Sigmoid colon (tissue), 7 donors: Measurements from ENCODE around the gene COL23A1. TPM values are rescaled to one million over a fixed set of nuclear protein-coding genes. Genes with fewer than 3 reads are reported as not detected.

Experiments
- DNase-seq: peaks from one replicate; pipeline ENCODE4 v3.0.0-alpha.2; 2019
- H3K27ac ChIP-seq, 4 donors: fragments of 200-600 bp; sonication (generic); one replicate each; pipeline ENCODE4 v1.5.1; 2016 to 2019; ENCODE audit warnings: mild to moderate bottlenecking in 1 of 4
- H3K27me3 ChIP-seq, 3 donors: fragments of 200-600 bp; sonication (generic); one replicate each; pipeline ENCODE4 v1.5.1; 2019; ENCODE audit warnings: mild to moderate bottlenecking in 1 of 3
- H3K36me3 ChIP-seq, 4 donors: fragments of 200-600 bp; sonication (generic); one replicate each; pipeline ENCODE4 v1.5.1; 2016 to 2019
- H3K4me1 ChIP-seq, 4 donors: fragments of 200-600 bp; sonication (generic); one replicate each; pipeline ENCODE4 v1.5.1; 2017 to 2019
- H3K4me3 ChIP-seq, 4 donors: fragments of 200-600 bp; sonication (generic); one replicate each; pipeline ENCODE4 v1.5.1; 2017 to 2019; ENCODE audit warnings: mild to moderate bottlenecking in 2 of 4, moderate library complexity in 1 of 4
- H3K9me3 ChIP-seq, 4 donors: fragments of 200-600 bp in 3 of 4; sonication (generic) in 3 of 4; one replicate each; pipeline versions ENCODE4 v1.5.1 to v1.6.1; 2013 to 2019
- CTCF ChIP-seq, 4 experiments: fragments of 450-650 bp in 3 of 4; fragments of 200-600 bp in 1 of 4; IDR thresholded peaks; one replicate each; pipeline ENCODE4 v1.5.1; 2016 to 2019; ENCODE audit warnings: antibody characterized with exemption in 4 of 4, mild to moderate bottlenecking in 3 of 4, moderate library complexity in 2 of 4
- EP300 ChIP-seq, 4 donors: sonication (generic); formaldehyde crosslinking; IDR thresholded peaks; one replicate each; pipeline ENCODE4 v1.6.1; 2017; ENCODE audit warnings: antibody characterized with exemption in 4 of 4
- POLR2A ChIP-seq, 2 donors: fragments of 450-650 bp; IDR thresholded peaks; one replicate each; pipeline ENCODE4 v1.6.1; 2016; ENCODE audit warnings: antibody characterized with exemption in 2 of 2, mild to moderate bottlenecking in 2 of 2, moderate library complexity in 2 of 2
- POLR2AphosphoS5 ChIP-seq, 4 donors: sonication (generic); formaldehyde crosslinking; IDR thresholded peaks; one replicate each; pipeline ENCODE4 v1.6.1; 2017; ENCODE audit warnings: antibody characterized with exemption in 4 of 4
- WGBS, 2 donors: extraction: QIAGEN DNeasy Blood & Tissue Kit; methylation state at CpG; one replicate each; pipeline ENCODE4 v1.1.7; 2013; 5-methylcytosine and 5-hydroxymethylcytosine counted together
- intact Hi-C: fragments of 100-400 bp; cut with DNase I; formaldehyde crosslinking; loops from one replicate; pipeline ENCODE4 v1.15.1; 2023
- polyA plus RNA-seq, 3 donors: library from polyadenylated mRNA; stranded (reverse); fragments of 200-250 nt; gene quantifications; one replicate each; pipeline ENCODE4 v1.2.3, GENCODE V29; 2013
- total RNA-seq, 4 donors: library from RNA; depleted of rRNA; stranded (reverse); fragments of >200 nt; gene quantifications; one replicate each; pipeline ENCODE4 v1.1.0, GENCODE V29; 2016
- donor health status: healthy with polysubstance abuse.
- donor health status: Bipolar disorder and iron deficiency.
- donor health status: healthy.

The COL23A1 gene
- total and polyA plus RNA-seq, 7 donors = 0.28 to 1.2 (median 0.57) TPM; not detected in 1

GRCh38 chr5:178415353-178415752 lies 174.8 kb downstream of the COL23A1 start:
- 78 to 81% methylated on average over 17 of the region's 17 CpGs for WGBS, 2 donors

GRCh38 chr5:178413988-178414387 lies 176.2 kb downstream of the COL23A1 start:
- no peak overlapping the region for H3K27ac ChIP-seq
- H3K27me3 ChIP-seq = no peaks in the 10 kb centered on the region
- intact Hi-C loops = no loop called here
- DNase-seq = peak; percentile 18
- no peaks in the 10 kb centered on the region for H3K9me3 ChIP-seq
- WGBS, 2 donors = 50 to 69% methylated on average over 4 of the region's 4 CpGs
- no peak overlapping the region for H3K4me3 ChIP-seq
- TF ChIP-seq CTCF (IDR thresholded peaks at IDR 0.05) (no peak), POLR2A (IDR thresholded peaks at IDR 0.05) (no peak), EP300 (IDR thresholded peaks at IDR 0.05) (no peak), POLR2AphosphoS5 (IDR thresholded peaks at IDR 0.05) (no peak)
- no peaks in the 10 kb centered on the region for H3K36me3 ChIP-seq
- H3K4me1 ChIP-seq = no peaks in the 10 kb centered on the region

More at GRCh38 chr5:178415353-178415752, 174.8 kb downstream of the COL23A1 start:
- Histone ChIP-seq H3K9me3 (no peaks in the 10 kb centered on the region), H3K27me3 (no peaks in the 10 kb centered on the region), H3K36me3 (no peaks in the 10 kb centered on the region), H3K4me1 (no peaks in the 10 kb centered on the region), H3K27ac (no peak overlapping the region), H3K4me3 (no peak overlapping the region)
- peak; percentile 58 for DNase-seq
- no peak for TF ChIP-seq POLR2A (IDR thresholded peaks at IDR 0.05)
- no peak for TF ChIP-seq POLR2AphosphoS5 (IDR thresholded peaks at IDR 0.05)
- TF ChIP-seq EP300 (IDR thresholded peaks at IDR 0.05) = no peak
- TF ChIP-seq CTCF (IDR thresholded peaks at IDR 0.05) = no peak
- intact Hi-C loops = no loop called here

GRCh38 chr5:178411083-178411482 lies 179.1 kb downstream of the COL23A1 start:
- no peaks in the 10 kb centered on the region for H3K4me1 ChIP-seq
- no peak for TF ChIP-seq EP300 (IDR thresholded peaks at IDR 0.05)
- TF ChIP-seq POLR2A (IDR thresholded peaks at IDR 0.05) = no peak
- TF ChIP-seq POLR2AphosphoS5 (IDR thresholded peaks at IDR 0.05) = no peak
- no peak for TF ChIP-seq CTCF (IDR thresholded peaks at IDR 0.05)
- H3K36me3 ChIP-seq = no peaks in the 10 kb centered on the region
- no peaks in the 10 kb centered on the region for H3K27me3 ChIP-seq
- peaks cover 0 to 2% (median 0%) of the 10 kb centered on the region in 4 donors for H3K9me3 ChIP-seq
- WGBS, 2 donors = 63 to 67% methylated on average over 2 of the region's 2 CpGs
- H3K4me3 ChIP-seq = no peak overlapping the region
- intact Hi-C loops = no loop called here
- H3K27ac ChIP-seq = no peak overlapping the region
- DNase-seq = no peak

- Histone ChIP-seq H3K36me3 (no peaks in the 10 kb centered on the region), H3K4me3 (no peak overlapping the region), H3K27me3 (no peaks in the 10 kb centered on the region), H3K27ac (no peak overlapping the region), H3K9me3 (peaks cover 0 to 2% (median 0%) of the 10 kb centered on the region in 4 donors), H3K4me1 (no peaks in the 10 kb centered on the region)
- WGBS, 2 donors = 76 to 85% methylated on average over 2 of the region's 2 CpGs
- intact Hi-C loops = no loop called here
- no peak for DNase-seq
- TF ChIP-seq POLR2A (IDR thresholded peaks at IDR 0.05) (no peak), CTCF (IDR thresholded peaks at IDR 0.05) (no peak), POLR2AphosphoS5 (IDR thresholded peaks at IDR 0.05) (no peak), EP300 (IDR thresholded peaks at IDR 0.05) (no peak)
These were observed 182.5 kb downstream of the COL23A1 start for GRCh38 chr5:178407646-178408045.

GRCh38 chr5:178404987-178405386 lies 185.2 kb downstream of the COL23A1 start:
- Histone ChIP-seq H3K27ac (no peak overlapping the region), H3K9me3 (peaks cover 0 to 2% (median 0%) of the 10 kb centered on the region in 4 donors), H3K4me3 (no peak overlapping the region), H3K4me1 (no peaks in the 10 kb centered on the region), H3K27me3 (no peaks in the 10 kb centered on the region), H3K36me3 (no peaks in the 10 kb centered on the region)
- intact Hi-C loops = no loop called here
- no peak for TF ChIP-seq EP300 (IDR thresholded peaks at IDR 0.05)
- DNase-seq = peak; percentile 39
- WGBS, 2 donors = 72 to 77% methylated on average over 8 of the region's 8 CpGs
